ENCODE data around the gene SMAGP. TPM values are rescaled to one million over a fixed set of nuclear protein-coding genes. Genes with fewer than 3 reads are reported as not detected.
"Not testable (repeated sequence)": the region's sequence is repeated elsewhere in the genome, so short reads cannot be mapped to it uniquely, and the experiment has no call there.

SMAGP gene
- total RNA-seq, result 12.3 and 17.9 TPM in 2 replicates

- DNase-seq (ENCODE audit: low read depth, low spot score), result no peak
Observed at GRCh38 chr12:51270067-51270950, at the start of gene SMAGP. Gene SMAGP, minus strand, starts transcription at chr12:51270415. Its CDS starts 1,137 bp downstream, at chr12:51269278.

- DNase-seq (ENCODE audit: low read depth, low spot score), result no peak
Observed at GRCh38 chr12:51318846-51319599, 48.8 kb upstream of the SMAGP start.

- not testable (repeated sequence) for DNase-seq (ENCODE audit: low read depth, low spot score)
Observed at GRCh38 chr12:51318057-51318806, 48.0 kb upstream of the SMAGP start.

- no peak for DNase-seq (ENCODE audit: low read depth, low spot score)
Observed at GRCh38 chr12:51311389-51311788, 41.2 kb upstream of the SMAGP start.

- DNase-seq (ENCODE audit: low read depth, low spot score), result no peak
Observed at GRCh38 chr12:51307655-51308593, 37.7 kb upstream of the SMAGP start.

GRCh38 chr12:51306507-51306906, 36.3 kb upstream of the SMAGP start:
- DNase-seq (ENCODE audit: low read depth, low spot score), result no peak

GRCh38 chr12:51300768-51301167, 30.6 kb upstream of the SMAGP start:
- not testable (repeated sequence) for DNase-seq (ENCODE audit: low read depth, low spot score)

GRCh38 chr12:51295651-51296050, 25.4 kb upstream of the SMAGP start:
- no peak for DNase-seq (ENCODE audit: low read depth, low spot score)

GRCh38 chr12:51294097-51294496, 23.9 kb upstream of the SMAGP start:
- DNase-seq (ENCODE audit: low read depth, low spot score), result not testable (repeated sequence)

GRCh38 chr12:51293696-51294095, 23.5 kb upstream of the SMAGP start:
- DNase-seq (ENCODE audit: low read depth, low spot score), result no peak

- not testable (repeated sequence) for DNase-seq (ENCODE audit: low read depth, low spot score)
Observed at GRCh38 chr12:51291603-51292513, 21.6 kb upstream of the SMAGP start.

- no peak for DNase-seq (ENCODE audit: low read depth, low spot score)
Observed at GRCh38 chr12:51285843-51286242, 15.6 kb upstream of the SMAGP start.

GRCh38 chr12:51281202-51281924, 11.1 kb upstream of the SMAGP start:
- DNase-seq (ENCODE audit: low read depth, low spot score), result no peak

- no peak for DNase-seq (ENCODE audit: low read depth, low spot score)
Observed at GRCh38 chr12:51275088-51275487, 4.9 kb upstream of the SMAGP start.

- not testable (repeated sequence) for DNase-seq (ENCODE audit: low read depth, low spot score)
Observed at GRCh38 chr12:51272810-51273209, 2.6 kb upstream of the SMAGP start.

- DNase-seq (ENCODE audit: low read depth, low spot score), result no peak
Observed at GRCh38 chr12:51270951-51271518, 820 bp upstream of the SMAGP start.

- DNase-seq (ENCODE audit: low read depth, low spot score), result no peak
Observed at GRCh38 chr12:51269174-51270066, 795 bp downstream of the SMAGP start.
